NAMALWA (cell line): ENCODE results near the gene SDE2.
"Not testable (repeated sequence)": the region's sequence is repeated elsewhere in the genome, so short reads cannot be mapped to it uniquely, and the experiment has no call there.

Source experiments
- DNase-seq: peaks from one replicate; pipeline ENCODE4 v3.0.0-alpha.2; 2015; ENCODE audit warnings: low spot score

SDE2 gene

GRCh38 chr1:225999227-225999911 is at the start of gene SDE2:
Gene SDE2 (minus strand): TSS chr1:225999343. CDS start chr1:225999312, 31 bp downstream.
- DNase-seq = peak; percentile 99

GRCh38 chr1:226048886-226049285 is 49.7 kb upstream of the SDE2 start:
- DNase-seq = no peak

GRCh38 chr1:226047495-226047894 is 48.4 kb upstream of the SDE2 start:
- DNase-seq = no peak

- DNase-seq = no peak
These were observed 47.1 kb upstream of the SDE2 start for GRCh38 chr1:226046240-226046639.

GRCh38 chr1:226044514-226045101 is 45.5 kb upstream of the SDE2 start:
- DNase-seq = no peak

- no peak for DNase-seq
These were observed 42.3 kb upstream of the SDE2 start for GRCh38 chr1:226041419-226041818.

GRCh38 chr1:226038661-226039060 is 39.5 kb upstream of the SDE2 start:
- no peak for DNase-seq

GRCh38 chr1:226035915-226036314 is 36.8 kb upstream of the SDE2 start:
- DNase-seq = no peak

- DNase-seq = no peak
These were observed 35.3 kb upstream of the SDE2 start for GRCh38 chr1:226034482-226034881.

GRCh38 chr1:226033991-226034390 is 34.8 kb upstream of the SDE2 start:
- DNase-seq = no peak

GRCh38 chr1:226033582-226033981 is 34.4 kb upstream of the SDE2 start:
- no peak for DNase-seq

- no peak for DNase-seq
These were observed 30.6 kb upstream of the SDE2 start for GRCh38 chr1:226029568-226030225.

- peak; percentile 76 for DNase-seq
These were observed 30.0 kb upstream of the SDE2 start for GRCh38 chr1:226029093-226029496.

- no peak for DNase-seq
These were observed 28.5 kb upstream of the SDE2 start for GRCh38 chr1:226027538-226028217.

- DNase-seq = no peak
These were observed 27.7 kb upstream of the SDE2 start for GRCh38 chr1:226026833-226027232.

GRCh38 chr1:226023735-226024134 is 24.6 kb upstream of the SDE2 start:
- no peak for DNase-seq

- no peak for DNase-seq
These were observed 22.7 kb upstream of the SDE2 start for GRCh38 chr1:226021801-226022200.

- DNase-seq = no peak
These were observed 22.3 kb upstream of the SDE2 start for GRCh38 chr1:226021401-226021800.

- no peak for DNase-seq
These were observed 20.4 kb upstream of the SDE2 start for GRCh38 chr1:226019572-226019971.

GRCh38 chr1:226017070-226017469 is 17.9 kb upstream of the SDE2 start:
- no peak for DNase-seq

GRCh38 chr1:226009650-226010044 is 10.5 kb upstream of the SDE2 start:
- DNase-seq = no peak

GRCh38 chr1:226007126-226007892 is 8.2 kb upstream of the SDE2 start:
- not testable (repeated sequence) for DNase-seq
